Kidney (tissue), 14 donors: ENCODE results near the gene NKAIN2. TPM values are rescaled to one million over a fixed set of nuclear protein-coding genes. Genes with fewer than 3 reads are reported as not detected.

ENCODE experiments used
- DNase-seq, 5 donors: peaks; one replicate each; pipeline ENCODE4 v3.0.0-alpha.2; 2013 to 2020
- FAIRE-seq: peaks from 2 replicates; lab custom pipeline; 2012; peaks lifted over from hg19 to GRCh38; lab: Jason Lieb, UNC
- H3K27ac ChIP-seq, 2 donors: one replicate each; pipeline ENCODE4 v1.7.0; 2013; ENCODE audit warnings: low read depth in 2 of 2, low read length in 2 of 2, inconsistent platforms in 1 of 2
- H3K27me3 ChIP-seq: one replicate; pipeline ENCODE4 v1.7.1; 2013; ENCODE audit warnings: low read length, inconsistent platforms; ENCODE audit not compliant: control insufficient read depth, insufficient read depth
- H3K36me3 ChIP-seq, 3 donors: one replicate each; pipeline versions ENCODE4 v1.7.0 to v1.7.1; 2013; ENCODE audit warnings: low read length in 3 of 3, control low read depth in 1 of 3, inconsistent platforms in 1 of 3; ENCODE audit not compliant: insufficient read depth in 3 of 3, control insufficient read depth in 2 of 3
- H3K4me1 ChIP-seq, 3 donors: one replicate each; pipeline versions ENCODE4 v1.7.0 to v1.7.1; 2013; ENCODE audit warnings: low read length in 3 of 3, inconsistent platforms in 1 of 3, low read depth in 1 of 3; ENCODE audit not compliant: control insufficient read depth in 2 of 3, insufficient read depth in 2 of 3
- H3K4me3 ChIP-seq, 3 donors: one replicate each; pipeline versions ENCODE4 v1.7.0 to v1.8.1; 2013; ENCODE audit warnings: low read length in 3 of 3, control low read depth in 1 of 3, inconsistent platforms in 1 of 3
- H3K9ac ChIP-seq, 3 donors: one replicate each; pipeline versions ENCODE4 v1.7.0 to v1.7.1; 2013; ENCODE audit warnings: low read length in 3 of 3, control low read depth in 1 of 3, inconsistent platforms in 1 of 3
- H3K9me3 ChIP-seq, 3 donors: one replicate each; pipeline versions ENCODE4 v1.7.0 to v1.7.1; 2013; ENCODE audit warnings: low read length in 3 of 3, control low read depth in 1 of 3, inconsistent platforms in 1 of 3; ENCODE audit not compliant: control insufficient read depth in 2 of 3, insufficient read depth in 1 of 3
- intact Hi-C: fragments of 100-400 bp; cut with DNase I; formaldehyde crosslinking; loops from one replicate; pipeline ENCODE4 v1.11.1; 2022
- polyA plus RNA-seq: library from polyadenylated mRNA; stranded (reverse); fragments of 350-450 nt; fragmentation: Illumina TruSeq; extraction: RNeasy Lipid Tissue Mini Kit (QIAGEN cat#74804); gene quantifications from one replicate; pipeline ENCODE4 v1.2.3, GENCODE V29; 2014; ENCODE audit warnings: low read depth, low replicate concordance; ENCODE audit not compliant: insufficient read depth
- total RNA-seq: library from RNA; stranded (reverse); fragmentation: NEBNext Ultra II Directional; extraction: Animal tissue kit (Norgen Biotek cat#: 25700); gene quantifications from one replicate; pipeline ENCODE4 v1.2.1, GENCODE V29; 2021
- TF ChIP-seq, protein P1 (sequence below): IDR thresholded peaks from 3 replicates; pipeline ENCODE4 v1.5.1; 2012; ENCODE audit warnings: mild to moderate bottlenecking, moderate library complexity, borderline replicate concordance; ENCODE audit not compliant: insufficient read depth; ENCODE audit errors: extremely low read depth
- donor health status: control.
- donor health status: control.
- donor health status: control.
- donor health status: control.
- donor health status: control.
- donor health status: DM: yes; HTN: yes; CAD: no.
- donor health status: Normal renal cell carcinoma (clear cell type).

The NKAIN2 gene
- total and polyA plus RNA-seq, 2 donors from 2014 or later: 0.39 to 1.8 TPM

DNA sequence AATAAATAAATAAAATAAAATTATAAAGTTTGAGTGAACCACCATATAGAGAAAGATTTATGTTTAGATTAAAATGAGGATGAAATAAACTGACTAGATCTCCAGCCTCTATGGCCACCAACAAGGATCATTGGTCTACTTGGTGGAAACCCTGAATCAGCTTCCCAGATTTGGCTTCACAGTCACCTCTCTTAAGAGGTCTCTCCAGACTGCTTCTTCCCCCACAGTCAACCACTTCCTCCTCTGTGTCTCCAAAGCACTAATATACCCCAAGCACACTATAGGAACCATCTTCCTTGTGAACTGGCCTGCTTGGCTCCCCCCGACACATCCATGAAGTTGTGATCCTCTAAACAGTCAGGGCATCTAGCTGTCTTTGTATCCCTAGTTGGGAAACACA, 629.0 kb downstream of the NKAIN2 start:
- Histone ChIP-seq H3K4me1 (no peaks in the 10 kb centered on the region), H3K9ac (no peak overlapping the region), H3K4me3 (no peak overlapping the region), H3K27me3 (no peaks in the 10 kb centered on the region), H3K36me3 (no peaks in the 10 kb centered on the region), H3K27ac (no peak overlapping the region), H3K9me3 (no peaks in the 10 kb centered on the region)
- FAIRE-seq (no peak), DNase-seq (no peak)
- TF ChIP-seq, protein P1, sequence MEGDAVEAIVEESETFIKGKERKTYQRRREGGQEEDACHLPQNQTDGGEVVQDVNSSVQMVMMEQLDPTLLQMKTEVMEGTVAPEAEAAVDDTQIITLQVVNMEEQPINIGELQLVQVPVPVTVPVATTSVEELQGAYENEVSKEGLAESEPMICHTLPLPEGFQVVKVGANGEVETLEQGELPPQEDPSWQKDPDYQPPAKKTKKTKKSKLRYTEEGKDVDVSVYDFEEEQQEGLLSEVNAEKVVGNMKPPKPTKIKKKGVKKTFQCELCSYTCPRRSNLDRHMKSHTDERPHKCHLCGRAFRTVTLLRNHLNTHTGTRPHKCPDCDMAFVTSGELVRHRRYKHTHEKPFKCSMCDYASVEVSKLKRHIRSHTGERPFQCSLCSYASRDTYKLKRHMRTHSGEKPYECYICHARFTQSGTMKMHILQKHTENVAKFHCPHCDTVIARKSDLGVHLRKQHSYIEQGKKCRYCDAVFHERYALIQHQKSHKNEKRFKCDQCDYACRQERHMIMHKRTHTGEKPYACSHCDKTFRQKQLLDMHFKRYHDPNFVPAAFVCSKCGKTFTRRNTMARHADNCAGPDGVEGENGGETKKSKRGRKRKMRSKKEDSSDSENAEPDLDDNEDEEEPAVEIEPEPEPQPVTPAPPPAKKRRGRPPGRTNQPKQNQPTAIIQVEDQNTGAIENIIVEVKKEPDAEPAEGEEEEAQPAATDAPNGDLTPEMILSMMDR: no peak
- intact Hi-C loops: no loop called here

DNA sequence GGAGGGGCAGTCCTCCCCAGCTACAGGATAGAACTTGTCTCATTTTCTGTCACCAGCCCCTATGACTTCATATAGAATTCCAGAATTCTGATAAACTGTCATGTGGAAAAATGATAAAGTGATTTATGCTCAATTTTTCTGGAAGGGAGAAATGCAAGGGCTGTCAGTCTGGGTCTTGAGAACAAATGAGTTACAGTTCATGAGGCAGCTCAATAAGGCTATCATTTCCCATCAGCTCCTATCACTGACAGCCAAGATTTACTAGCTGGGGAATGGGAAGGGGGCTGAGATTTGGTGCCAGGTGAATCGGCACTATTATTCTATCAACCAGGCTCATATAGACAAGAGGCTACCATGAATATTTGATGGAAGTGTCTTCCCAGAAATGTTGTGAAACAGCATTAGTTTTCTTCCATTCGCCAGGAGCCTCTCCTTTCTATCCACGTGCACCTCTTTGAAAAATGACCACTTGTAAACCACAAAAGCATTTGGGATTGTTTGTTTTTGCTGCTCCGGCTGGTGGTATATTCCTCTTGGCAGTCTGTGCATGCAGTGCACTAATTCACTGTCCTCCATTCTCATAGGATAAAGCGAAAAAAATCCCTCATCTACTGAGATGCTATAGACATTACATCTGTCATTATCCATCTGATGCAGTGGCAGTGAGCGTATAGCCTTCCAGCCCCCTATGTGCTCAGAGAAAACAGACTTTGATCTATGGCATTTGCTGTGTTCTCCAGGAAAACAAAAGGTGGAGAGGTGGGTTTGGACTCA, 629.9 kb downstream of the NKAIN2 start:
- no peaks in the 10 kb centered on the region for H3K9me3 ChIP-seq
- H3K4me1 ChIP-seq: no peaks in the 10 kb centered on the region
- H3K27ac ChIP-seq: no peak overlapping the region
- no peak overlapping the region for H3K9ac ChIP-seq
- no peaks in the 10 kb centered on the region for H3K36me3 ChIP-seq
- no peak overlapping the region for H3K4me3 ChIP-seq
- TF ChIP-seq, protein P1: no peak
- intact Hi-C loops: no loop called here
- H3K27me3 ChIP-seq: no peaks in the 10 kb centered on the region
- no peak for FAIRE-seq
- no peak for DNase-seq

DNA sequence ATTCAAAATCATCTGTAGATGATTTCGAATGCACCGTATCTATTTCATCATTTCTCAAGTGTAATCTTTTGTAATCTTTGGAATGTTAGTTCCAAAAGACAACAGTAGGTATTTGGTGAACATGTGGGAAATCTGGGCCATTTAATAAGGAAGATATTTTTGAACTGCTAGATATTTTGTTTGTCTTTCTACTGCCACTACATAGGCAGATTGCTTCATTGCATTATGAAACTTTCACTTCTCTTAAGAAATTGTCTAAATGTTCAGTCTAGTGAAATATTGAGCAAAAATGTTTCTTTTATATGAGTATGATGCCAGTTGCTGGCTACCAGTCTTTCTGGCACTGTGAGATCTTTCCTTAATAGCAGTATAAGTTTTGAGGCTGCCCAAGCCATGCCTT, 630.8 kb downstream of the NKAIN2 start:
- Histone ChIP-seq H3K9me3 (no peaks in the 10 kb centered on the region), H3K36me3 (no peaks in the 10 kb centered on the region), H3K4me1 (no peaks in the 10 kb centered on the region), H3K27ac (no peak overlapping the region), H3K4me3 (no peak overlapping the region), H3K9ac (no peak overlapping the region), H3K27me3 (no peaks in the 10 kb centered on the region)
- no peak for DNase-seq
- no peak for FAIRE-seq
- TF ChIP-seq, protein P1: no peak
- intact Hi-C loops: no loop called here

DNA sequence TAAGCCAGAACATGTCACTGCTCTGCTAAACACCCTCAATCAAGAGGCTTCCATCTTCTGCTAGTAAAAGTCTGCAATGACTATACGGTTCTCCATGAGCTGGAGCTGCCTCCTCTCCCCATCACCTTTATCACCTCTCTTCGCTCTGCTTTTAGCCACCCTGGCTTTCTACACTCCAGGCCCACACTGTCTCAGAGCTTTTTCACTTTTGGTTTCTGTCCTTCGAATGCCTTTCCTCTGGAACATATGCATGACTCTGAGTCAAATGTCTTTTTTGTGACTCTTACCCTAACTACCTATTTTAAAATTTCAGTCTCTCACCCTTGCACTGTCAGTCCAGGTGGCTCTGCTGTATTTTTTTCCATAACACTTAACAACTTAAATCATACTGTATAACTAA, 633.1 kb downstream of the NKAIN2 start:
- TF ChIP-seq, protein P1: no peak
- Histone ChIP-seq H3K4me1 (no peaks in the 10 kb centered on the region), H3K27ac (no peak overlapping the region), H3K9me3 (no peaks in the 10 kb centered on the region), H3K9ac (no peak overlapping the region), H3K4me3 (no peak overlapping the region), H3K36me3 (no peaks in the 10 kb centered on the region), H3K27me3 (no peaks in the 10 kb centered on the region)
- intact Hi-C loops: no loop called here
- FAIRE-seq (no peak), DNase-seq (no peak)
